Neural progenitor cell (in vitro differentiated cells): ENCODE results near the gene AGMO. TPM values are rescaled to one million over a fixed set of nuclear protein-coding genes. Genes with fewer than 3 reads are reported as not detected.

Experiments used
- DNase-seq: peaks from one replicate; pipeline ENCODE4 v3.0.0-alpha.2; 2016; ENCODE audit warnings: low spot score
- H2AFZ ChIP-seq: fragments of 200-600 bp; sonication (generic); replicated peaks from 2 replicates; pipeline ENCODE4 v1.6.1; 2016; ENCODE audit warnings: antibody characterized with exemption
- H3F3A ChIP-seq: fragments of 200-600 bp; sonication (generic); 2 replicates; pipeline ENCODE4 v1.6.1; 2016; ENCODE audit warnings: antibody characterized with exemption, low read depth
- H3K27ac ChIP-seq: fragments of 200-600 bp; sonication (generic); 2 replicates; pipeline ENCODE4 v1.5.1; 2016; ENCODE audit warnings: mild to moderate bottlenecking
- H3K27me3 ChIP-seq: fragments of 200-600 bp; sonication (generic); 2 replicates; pipeline ENCODE4 v1.6.1; 2016; ENCODE audit warnings: mild to moderate bottlenecking, moderate library complexity
- H3K36me3 ChIP-seq: fragments of 200-600 bp; sonication (generic); 2 replicates; pipeline ENCODE4 v1.5.1; 2016
- H3K4me1 ChIP-seq: fragments of 200-600 bp; sonication (generic); 2 replicates; pipeline ENCODE4 v1.6.1; 2016; ENCODE audit warnings: mixed run types
- H3K4me2 ChIP-seq: fragments of 200-600 bp; sonication (generic); 2 replicates; pipeline ENCODE4 v1.6.1; 2016
- H3K4me3 ChIP-seq: fragments of 200-600 bp; sonication (generic); 2 replicates; pipeline ENCODE4 v1.5.1; 2016
- H3K79me2 ChIP-seq: fragments of 200-600 bp; sonication (generic); 2 replicates; pipeline ENCODE4 v1.6.1; 2016; ENCODE audit warnings: low read depth
- H3K9ac ChIP-seq: fragments of 200-600 bp; sonication (generic); 2 replicates; pipeline ENCODE4 v1.6.1; 2016
- H3K9me3 ChIP-seq: fragments of 200-600 bp; sonication (generic); 2 replicates; pipeline ENCODE4 v1.5.1; 2016; ENCODE audit warnings: low read depth
- H4K20me1 ChIP-seq: fragments of 200-600 bp; sonication (generic); 2 replicates; pipeline ENCODE4 v1.6.1; 2016; ENCODE audit warnings: low read depth
- H3K27ac Mint-ChIP-seq: 3 replicates; pipeline ENCODE4 v1.8.0; 2021; ENCODE audit warnings: mixed read lengths
- H3K27me3 Mint-ChIP-seq: 2 replicates; pipeline ENCODE4 v1.8.0; 2022; ENCODE audit warnings: low read depth, mild to moderate bottlenecking, inconsistent platforms, moderate library complexity, mixed read lengths; ENCODE audit not compliant: insufficient read depth
- H3K36me3 Mint-ChIP-seq: 3 replicates; pipeline ENCODE4 v1.8.0; 2021; ENCODE audit warnings: mixed read lengths
- H3K4me1 Mint-ChIP-seq: 3 replicates; pipeline ENCODE4 v1.8.0; 2021; ENCODE audit warnings: mixed read lengths
- H3K4me3 Mint-ChIP-seq: 3 replicates; pipeline ENCODE4 v1.8.0; 2021; ENCODE audit warnings: mild to moderate bottlenecking, moderate library complexity, mixed read lengths
- H3K9me3 Mint-ChIP-seq: 3 replicates; pipeline ENCODE4 v1.8.0; 2020; ENCODE audit warnings: mixed read lengths
- CTCF ChIP-seq: fragments of 200-600 bp; sonication (generic); IDR thresholded peaks from 2 replicates; pipeline ENCODE4 v1.5.1; 2017; ENCODE audit warnings: antibody characterized with exemption, mild to moderate bottlenecking
- EZH2 ChIP-seq: fragments of 200-600 bp; sonication (generic); IDR thresholded peaks from 2 replicates; pipeline ENCODE4 v1.6.1; 2017; ENCODE audit warnings: antibody characterized with exemption, mild to moderate bottlenecking, moderate library complexity
- EZH2phosphoT487 ChIP-seq: fragments of 200-600 bp; sonication (generic); IDR thresholded peaks from 2 replicates; pipeline ENCODE4 v1.6.1; 2017; ENCODE audit warnings: antibody characterized with exemption
- total RNA-seq: library from RNA; depleted of rRNA; stranded (reverse); fragments of >200 nt; gene quantifications from 2 replicates; pipeline ENCODE4 v1.2.3, GENCODE V29; 2015; ENCODE audit warnings: low replicate concordance

The AGMO gene
- total RNA-seq, 1 donor from 2014 or later, result 0.30 TPM

- Histone ChIP-seq H3F3A (no peaks in the 10 kb centered on the region), H3K9me3 (no peaks in the 10 kb centered on the region), H3K36me3 (no peaks in the 10 kb centered on the region), H3K4me3 (no peak overlapping the region), H3K27me3 (no peaks in the 10 kb centered on the region), H3K4me2 (no peak overlapping the region), H4K20me1 (no peaks in the 10 kb centered on the region), H3K79me2 (no peaks in the 10 kb centered on the region), H3K4me1 (peaks cover 4% of the 10 kb centered on the region), H2AFZ (no peak overlapping the region), H3K27ac (no peak overlapping the region), H3K9ac (no peak overlapping the region)
- DNase-seq, result no peak
- Mint-ChIP-seq H3K4me3 (no peak overlapping the region), H3K36me3 (no peaks in the 10 kb centered on the region), H3K9me3 (peaks cover 4% of the 10 kb centered on the region), H3K27ac (no peak overlapping the region), H3K4me1 (peaks cover 13% of the 10 kb centered on the region), H3K27me3 (no peaks in the 10 kb centered on the region)
- no peak for TF ChIP-seq CTCF
- TF ChIP-seq EZH2, result no peak
- TF ChIP-seq EZH2phosphoT487, result no peak
Observed at GRCh38 chr7:15336146-15336545, 225.7 kb downstream of the AGMO start.

- Histone ChIP-seq H3K9me3 (no peaks in the 10 kb centered on the region), H3K4me3 (no peak overlapping the region), H2AFZ (no peak overlapping the region), H3F3A (no peaks in the 10 kb centered on the region), H3K27ac (no peak overlapping the region), H3K4me1 (peaks cover 11% of the 10 kb centered on the region), H3K9ac (no peak overlapping the region), H4K20me1 (no peaks in the 10 kb centered on the region), H3K79me2 (no peaks in the 10 kb centered on the region), H3K4me2 (no peak overlapping the region), H3K36me3 (no peaks in the 10 kb centered on the region), H3K27me3 (no peaks in the 10 kb centered on the region)
- peaks cover 21% of the 10 kb centered on the region for H3K4me1 Mint-ChIP-seq
- no peak for TF ChIP-seq EZH2phosphoT487
- TF ChIP-seq CTCF, result no peak
- no peak for TF ChIP-seq EZH2
- no peak overlapping the region for H3K27ac Mint-ChIP-seq
- peaks cover 4% of the 10 kb centered on the region for H3K9me3 Mint-ChIP-seq
- H3K27me3 Mint-ChIP-seq, result no peaks in the 10 kb centered on the region
- H3K4me3 Mint-ChIP-seq, result no peak overlapping the region
- no peak for DNase-seq
- no peaks in the 10 kb centered on the region for H3K36me3 Mint-ChIP-seq
Observed at GRCh38 chr7:15335390-15335789, 226.4 kb downstream of the AGMO start.

GRCh38 chr7:15334536-15335263 lies 227.1 kb downstream of the AGMO start:
- no peaks in the 10 kb centered on the region for H3K36me3 ChIP-seq
- H3K9me3 Mint-ChIP-seq, result peaks cover 3% of the 10 kb centered on the region
- peaks cover 14% of the 10 kb centered on the region for H3K4me1 ChIP-seq
- H2AFZ ChIP-seq, result no peak overlapping the region
- TF ChIP-seq EZH2 (no peak), EZH2phosphoT487 (no peak), CTCF (no peak)
- H3K79me2 ChIP-seq, result no peaks in the 10 kb centered on the region
- H3K27ac Mint-ChIP-seq, result no peak overlapping the region
- H3K27me3 Mint-ChIP-seq, result no peaks in the 10 kb centered on the region
- H3K36me3 Mint-ChIP-seq, result no peaks in the 10 kb centered on the region
- H3K9me3 ChIP-seq, result no peaks in the 10 kb centered on the region
- no peak for DNase-seq
- H3K4me3 Mint-ChIP-seq, result no peak overlapping the region
- H4K20me1 ChIP-seq, result no peaks in the 10 kb centered on the region
- no peak overlapping the region for H3K27ac ChIP-seq
- no peak overlapping the region for H3K4me2 ChIP-seq
- H3K4me3 ChIP-seq, result no peak overlapping the region
- H3K27me3 ChIP-seq, result no peaks in the 10 kb centered on the region
- no peaks in the 10 kb centered on the region for H3F3A ChIP-seq
- H3K9ac ChIP-seq, result no peak overlapping the region
- peaks cover 22% of the 10 kb centered on the region for H3K4me1 Mint-ChIP-seq
